SK-N-SH (cell line): ENCODE results near the gene LRP6. TPM values are rescaled to one million over a fixed set of nuclear protein-coding genes. Genes with fewer than 3 reads are reported as not detected.

Experiments
- CTCF ChIA-PET: fragments of 300-600, 350-600 bp; formaldehyde crosslinking; extraction: SDS; loops from one replicate; lab custom pipeline; 2021; lab: Yijun Ruan, JAX
- POLR2A ChIA-PET: fragments of 350-600 bp; sonication (Branson Sonifier 250); formaldehyde crosslinking; extraction: SDS; loops from one replicate; lab custom pipeline; 2020; ENCODE audit warnings: antibody characterized with exemption, inconsistent platforms; lab: Yijun Ruan, JAX
- DNase-seq: peaks from one replicate; pipeline ENCODE4 v3.0.0; 2012
- H2AFZ ChIP-seq: fragments of 200-600 bp; sonication (generic); 2 replicates; pipeline ENCODE4 v1.8.1; 2016; ENCODE audit warnings: antibody characterized with exemption, mild to moderate bottlenecking, low read depth
- H3F3A ChIP-seq: fragments of 200-600 bp; sonication (generic); replicated peaks from 2 replicates; pipeline ENCODE3; 2016; ENCODE audit warnings: antibody characterized with exemption, mild to moderate bottlenecking; ENCODE audit not compliant: insufficient read depth
- H3K27ac ChIP-seq, 2 experiments: fragments of 200-500 bp in 1 of 2; fragments of 200-600 bp in 1 of 2; sonication (Bioruptor generic) in 1 of 2; sonication (generic), shearing (Covaris generic) in 1 of 2; 2 replicates each; pipeline versions ENCODE4 v1.5.1 to v1.6.1; 2014 to 2016; ENCODE audit warnings: low read depth in 2 of 2, inconsistent platforms in 1 of 2, low read length in 1 of 2, mild to moderate bottlenecking in 1 of 2, mixed read lengths in 1 of 2
- H3K27me3 ChIP-seq: fragments of 200-600 bp; sonication (generic), shearing (Covaris generic); 2 replicates; pipeline ENCODE4 v1.6.1; 2016; ENCODE audit warnings: mixed run types; ENCODE audit not compliant: insufficient read depth
- H3K36me3 ChIP-seq, 2 experiments: fragments of 200-500 bp in 1 of 2; fragments of 200-600 bp in 1 of 2; sonication (Bioruptor generic) in 1 of 2; sonication (generic) in 1 of 2; replicated peaks in 1 of 2; 2 replicates each; pipeline versions ENCODE3 to v1.5.1; 2014 to 2016; ENCODE audit warnings: low read length in 1 of 2, mild to moderate bottlenecking in 1 of 2; ENCODE audit not compliant: insufficient read depth in 2 of 2, control insufficient read depth in 1 of 2
- H3K4me1 ChIP-seq, 2 experiments: fragments of 200-500 bp in 1 of 2; fragments of 200-600 bp in 1 of 2; sonication (Bioruptor generic) in 1 of 2; sonication (generic), shearing (Covaris generic) in 1 of 2; 2 replicates each; pipeline versions ENCODE4 v1.5.1 to v1.6.1; 2014 to 2016; ENCODE audit warnings: low read depth in 1 of 2, low read length in 1 of 2, mixed run types in 1 of 2; ENCODE audit not compliant: insufficient read depth in 2 of 2, control insufficient read depth in 1 of 2
- H3K4me2 ChIP-seq: fragments of 200-600 bp; sonication (generic), shearing (Covaris generic); 2 replicates; pipeline ENCODE4 v1.6.1; 2017; ENCODE audit warnings: mixed run types
- H3K4me3 ChIP-seq, 2 experiments: fragments of 200-500 bp in 1 of 2; fragments of 200-600 bp in 1 of 2; sonication (Bioruptor generic) in 1 of 2; sonication (generic), shearing (Covaris generic) in 1 of 2; 2 replicates each; pipeline versions ENCODE4 v1.5.1 to v1.8.1; 2014 to 2016; ENCODE audit warnings: low read depth in 2 of 2, inconsistent platforms in 1 of 2, low read length in 1 of 2, mild to moderate bottlenecking in 1 of 2, mixed read lengths in 1 of 2, moderate library complexity in 1 of 2
- H3K79me2 ChIP-seq: fragments of 200-600 bp; sonication (generic); 2 replicates; pipeline ENCODE4 v1.8.1; 2017; ENCODE audit warnings: mild to moderate bottlenecking; ENCODE audit not compliant: insufficient read depth
- H3K9ac ChIP-seq: fragments of 200-600 bp; sonication (generic); 2 replicates; pipeline ENCODE4 v1.6.1; 2017; ENCODE audit warnings: mixed run types
- H3K9me2 ChIP-seq: fragments of 200-600 bp; sonication (generic); 2 replicates; pipeline ENCODE4 v1.6.1; 2017; ENCODE audit warnings: mixed run types
- H3K9me3 ChIP-seq: fragments of 200-600 bp; sonication (generic); 2 replicates; pipeline ENCODE4 v1.6.1; 2017; ENCODE audit warnings: mixed run types, mild to moderate bottlenecking, moderate library complexity
- H4K20me1 ChIP-seq: fragments of 200-600 bp; sonication (generic); 2 replicates; pipeline ENCODE4 v1.6.1; 2017; ENCODE audit warnings: mild to moderate bottlenecking, mixed run types; ENCODE audit not compliant: insufficient read depth
- CHD2 ChIP-seq: fragments of 150-350 bp; IDR thresholded peaks from 2 replicates; pipeline ENCODE4 v1.6.1; 2018; ENCODE audit warnings: low read length; ENCODE audit not compliant: partially characterized antibody
- CTCF ChIP-seq: fragments of 200-600 bp; sonication (generic); IDR thresholded peaks from 2 replicates; pipeline ENCODE4 v1.6.1; 2017; ENCODE audit warnings: antibody characterized with exemption, mild to moderate bottlenecking, moderate library complexity
- ELF1 ChIP-seq: IDR thresholded peaks from 2 replicates; pipeline ENCODE4 v1.4.0; 2012
- EP300 ChIP-seq, 2 experiments: IDR thresholded peaks; 2 replicates each; pipeline versions ENCODE4 v1.4.0 to v1.6.1; 2012; ENCODE audit warnings: borderline replicate concordance in 1 of 2, low read depth in 1 of 2, low read length in 1 of 2
- FOSL2 ChIP-seq: IDR thresholded peaks from 2 replicates; pipeline ENCODE4 v1.4.0; 2012; ENCODE audit warnings: low read depth, mild to moderate bottlenecking, moderate library complexity, borderline replicate concordance
- JUND ChIP-seq: IDR thresholded peaks from 2 replicates; pipeline ENCODE4 v1.4.0; 2012
- MEF2A ChIP-seq: IDR thresholded peaks from 2 replicates; pipeline ENCODE4 v1.4.0; 2012; ENCODE audit warnings: low read depth, borderline replicate concordance
- NFIC ChIP-seq: IDR thresholded peaks from 2 replicates; pipeline ENCODE4 v1.4.0; 2012; ENCODE audit warnings: borderline replicate concordance
- NRF1 ChIP-seq: IDR thresholded peaks from 2 replicates; pipeline ENCODE4 v1.6.1; 2012; ENCODE audit warnings: low read depth, mild to moderate bottlenecking, low read length
- PBX3 ChIP-seq: IDR thresholded peaks from 2 replicates; pipeline ENCODE4; 2012
- POLR2AphosphoS5 ChIP-seq: IDR thresholded peaks from 2 replicates; pipeline ENCODE4 v1.6.1; 2012; ENCODE audit warnings: low read depth, low read length
- RAD21 ChIP-seq: IDR thresholded peaks from 2 replicates; pipeline ENCODE4 v1.6.1; 2012; ENCODE audit warnings: mild to moderate bottlenecking, low read length
- TAF1 ChIP-seq: IDR thresholded peaks from 2 replicates; pipeline ENCODE4 v1.6.1; 2012; ENCODE audit warnings: low read depth, mild to moderate bottlenecking, low read length, moderate library complexity, borderline replicate concordance
- TCF12 ChIP-seq: IDR thresholded peaks from 2 replicates; pipeline ENCODE4 v1.4.0; 2012
- USF1 ChIP-seq: IDR thresholded peaks from 2 replicates; pipeline ENCODE4 v1.4.0; 2012; ENCODE audit warnings: low read depth, borderline replicate concordance
- YY1 ChIP-seq: IDR thresholded peaks from 2 replicates; pipeline ENCODE4 v1.4.0; 2012; ENCODE audit warnings: low read depth, mild to moderate bottlenecking
- WGBS: methylation state at CpG from one replicate; pipeline ENCODE4 v1.1.6; 2017; ENCODE audit warnings: low lambda C conversion rate; 5-methylcytosine and 5-hydroxymethylcytosine counted together
- polyA plus RNA-seq, 3 experiments: library from polyadenylated mRNA; depleted of rRNA; stranded (reverse); fragments of >200 nt; gene quantifications; 2 replicates each; pipeline ENCODE4 v1.2.3, GENCODE V29; 2012
- TF ChIP-seq, protein P1 (sequence below): fragments of 150-350 bp; IDR thresholded peaks from 2 replicates; pipeline ENCODE4 v1.6.1; 2017; ENCODE audit warnings: antibody characterized with exemption, low read length, low read depth, borderline replicate concordance
- TF ChIP-seq, protein P2 (sequence below): fragments of 150-350 bp; IDR thresholded peaks from 2 replicates; pipeline ENCODE4 v1.6.1; 2016; ENCODE audit warnings: mild to moderate bottlenecking, low read depth, low read length
- TF ChIP-seq, protein P3 (sequence below): IDR thresholded peaks from 2 replicates; pipeline ENCODE4 v1.6.1; 2012; ENCODE audit warnings: mild to moderate bottlenecking, low read depth, low read length, moderate library complexity

Gene LRP6
- polyA plus RNA-seq, 1 of the 3 experiments (the other 2 are of a cell fraction) = 13.7 TPM

- ChIA-PET CTCF (no interaction called here), POLR2A (no interaction called here)
- Histone ChIP-seq H3K79me2 (peaks cover 22% of the 10 kb centered on the region), H3K4me3 (no peak overlapping the region), H3K4me1 (peaks cover 0 to 7% of the 10 kb centered on the region in 2 experiments; a peak in 2 of 4 replicates), H3K9me3 (0 out of 2 replicates have a peak, but pooled peaks cover 7% of the 10 kb centered on the region), H3K27me3 (no peaks in the 10 kb centered on the region), H3K27ac (no peak overlapping the region), H3K9ac (no peak overlapping the region), H3K4me2 (no peak overlapping the region), H3F3A (peaks cover 2% of the 10 kb centered on the region), H3K36me3 (peaks cover 16 to 45% of the 10 kb centered on the region in 2 experiments), H3K9me2 (no peaks in the 10 kb centered on the region), H4K20me1 (no peaks in the 10 kb centered on the region), H2AFZ (no peak overlapping the region)
- 95% methylated on average over 2 of the region's 2 CpGs for WGBS
- DNase-seq = no peak
- TF ChIP-seq ELF1 (no peak), CTCF (no peak), CHD2 (no peak), TAF1 (no peak), PBX3 (no peak), RAD21 (no peak), JUND (no peak)
Observed at GRCh38 chr12:12200363-12200762, 66.5 kb downstream of the LRP6 start.

DNA sequence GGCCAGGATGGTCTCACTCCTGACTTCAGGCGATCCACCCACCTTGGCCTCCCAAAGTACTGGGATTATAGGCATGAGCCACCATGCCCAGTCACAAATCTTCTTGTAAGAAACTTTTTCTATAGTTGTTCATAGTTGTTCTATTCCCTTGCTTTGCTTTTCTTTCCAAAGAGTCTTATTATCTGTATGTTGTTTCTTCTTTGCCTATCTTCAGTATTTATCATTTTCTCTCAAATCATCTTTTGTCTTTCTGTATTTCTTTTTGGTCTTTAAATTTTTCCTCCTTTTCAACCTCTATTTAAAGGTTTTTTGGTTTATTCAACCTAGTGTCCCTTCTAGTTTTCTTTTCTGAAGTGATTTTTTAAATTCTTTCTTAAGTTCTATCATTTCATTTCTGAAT is 68.7 kb downstream of the LRP6 start:
- ChIA-PET POLR2A (no interaction called here), CTCF (no interaction called here)
- 75% methylated on average over 1 of the region's 1 CpG for WGBS

More for the DNA sequence above, 68.7 kb downstream of the LRP6 start:
- Histone ChIP-seq H3K36me3 (peaks cover 16 to 45% of the 10 kb centered on the region in 2 experiments), H3K79me2 (peaks cover 13% of the 10 kb centered on the region; the same call in 1 of the 2 replicates), H3F3A (peaks cover 8% of the 10 kb centered on the region), H4K20me1 (no peaks in the 10 kb centered on the region), H3K4me3 (no peak overlapping the region), H3K9me3 (0 out of 2 replicates have a peak, but pooled peaks cover 7% of the 10 kb centered on the region), H3K9me2 (no peaks in the 10 kb centered on the region), H3K27ac (no peak overlapping the region), H3K9ac (no peak overlapping the region), H3K4me2 (no peak overlapping the region), H3K27me3 (no peaks in the 10 kb centered on the region), H2AFZ (no peak overlapping the region), H3K4me1 (peaks cover 0 to 3% of the 10 kb centered on the region in 2 experiments; a peak in 2 of 4 replicates)
- TF ChIP-seq, protein P1, sequence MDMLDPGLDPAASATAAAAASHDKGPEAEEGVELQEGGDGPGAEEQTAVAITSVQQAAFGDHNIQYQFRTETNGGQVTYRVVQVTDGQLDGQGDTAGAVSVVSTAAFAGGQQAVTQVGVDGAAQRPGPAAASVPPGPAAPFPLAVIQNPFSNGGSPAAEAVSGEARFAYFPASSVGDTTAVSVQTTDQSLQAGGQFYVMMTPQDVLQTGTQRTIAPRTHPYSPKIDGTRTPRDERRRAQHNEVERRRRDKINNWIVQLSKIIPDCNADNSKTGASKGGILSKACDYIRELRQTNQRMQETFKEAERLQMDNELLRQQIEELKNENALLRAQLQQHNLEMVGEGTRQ = no peak
- TF ChIP-seq, protein P2, sequence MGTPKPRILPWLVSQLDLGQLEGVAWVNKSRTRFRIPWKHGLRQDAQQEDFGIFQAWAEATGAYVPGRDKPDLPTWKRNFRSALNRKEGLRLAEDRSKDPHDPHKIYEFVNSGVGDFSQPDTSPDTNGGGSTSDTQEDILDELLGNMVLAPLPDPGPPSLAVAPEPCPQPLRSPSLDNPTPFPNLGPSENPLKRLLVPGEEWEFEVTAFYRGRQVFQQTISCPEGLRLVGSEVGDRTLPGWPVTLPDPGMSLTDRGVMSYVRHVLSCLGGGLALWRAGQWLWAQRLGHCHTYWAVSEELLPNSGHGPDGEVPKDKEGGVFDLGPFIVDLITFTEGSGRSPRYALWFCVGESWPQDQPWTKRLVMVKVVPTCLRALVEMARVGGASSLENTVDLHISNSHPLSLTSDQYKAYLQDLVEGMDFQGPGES = no peak
- TF ChIP-seq NFIC (no peak), RAD21 (no peak), FOSL2 (no peak), YY1 (no peak), EP300 (IDR thresholded peaks at IDR 0.05; ENCODE audit: borderline replicate concordance in 1 of 2, low read depth in 1 of 2, low read length in 1 of 2) (no peak), POLR2AphosphoS5 (no peak), MEF2A (no peak), NRF1 (no peak), USF1 (no peak), ELF1 (no peak), JUND (no peak), TCF12 (no peak)
- TF ChIP-seq, protein P3, sequence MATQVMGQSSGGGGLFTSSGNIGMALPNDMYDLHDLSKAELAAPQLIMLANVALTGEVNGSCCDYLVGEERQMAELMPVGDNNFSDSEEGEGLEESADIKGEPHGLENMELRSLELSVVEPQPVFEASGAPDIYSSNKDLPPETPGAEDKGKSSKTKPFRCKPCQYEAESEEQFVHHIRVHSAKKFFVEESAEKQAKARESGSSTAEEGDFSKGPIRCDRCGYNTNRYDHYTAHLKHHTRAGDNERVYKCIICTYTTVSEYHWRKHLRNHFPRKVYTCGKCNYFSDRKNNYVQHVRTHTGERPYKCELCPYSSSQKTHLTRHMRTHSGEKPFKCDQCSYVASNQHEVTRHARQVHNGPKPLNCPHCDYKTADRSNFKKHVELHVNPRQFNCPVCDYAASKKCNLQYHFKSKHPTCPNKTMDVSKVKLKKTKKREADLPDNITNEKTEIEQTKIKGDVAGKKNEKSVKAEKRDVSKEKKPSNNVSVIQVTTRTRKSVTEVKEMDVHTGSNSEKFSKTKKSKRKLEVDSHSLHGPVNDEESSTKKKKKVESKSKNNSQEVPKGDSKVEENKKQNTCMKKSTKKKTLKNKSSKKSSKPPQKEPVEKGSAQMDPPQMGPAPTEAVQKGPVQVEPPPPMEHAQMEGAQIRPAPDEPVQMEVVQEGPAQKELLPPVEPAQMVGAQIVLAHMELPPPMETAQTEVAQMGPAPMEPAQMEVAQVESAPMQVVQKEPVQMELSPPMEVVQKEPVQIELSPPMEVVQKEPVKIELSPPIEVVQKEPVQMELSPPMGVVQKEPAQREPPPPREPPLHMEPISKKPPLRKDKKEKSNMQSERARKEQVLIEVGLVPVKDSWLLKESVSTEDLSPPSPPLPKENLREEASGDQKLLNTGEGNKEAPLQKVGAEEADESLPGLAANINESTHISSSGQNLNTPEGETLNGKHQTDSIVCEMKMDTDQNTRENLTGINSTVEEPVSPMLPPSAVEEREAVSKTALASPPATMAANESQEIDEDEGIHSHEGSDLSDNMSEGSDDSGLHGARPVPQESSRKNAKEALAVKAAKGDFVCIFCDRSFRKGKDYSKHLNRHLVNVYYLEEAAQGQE = no peak
- no peak for DNase-seq
